GM19468 (cell line): ENCODE measurements around the gene ATP10B.
"Not testable (repeated sequence)": the region's sequence is repeated elsewhere in the genome, so short reads cannot be mapped to it uniquely, and the experiment has no call there.

Source experiments
- ATAC-seq: cut with Tn5 transposase; IDR thresholded peaks from one replicate; pipeline ENCODE4 v1.9.1; 2021; ENCODE audit warnings: mild to moderate bottlenecking, moderate library complexity, moderate number of reproducible peaks; ENCODE audit not compliant: unreplicated experiment; ENCODE audit errors: extremely low read depth

ATP10B gene

GRCh38 chr5:160760008-160760407, 92.0 kb downstream of the ATP10B start:
- no peak for ATAC-seq

- no peak for ATAC-seq
These were observed 94.8 kb downstream of the ATP10B start for GRCh38 chr5:160757194-160757593.

GRCh38 chr5:160750938-160751657, 100.9 kb downstream of the ATP10B start:
- ATAC-seq = no peak

GRCh38 chr5:160749682-160750081, 102.3 kb downstream of the ATP10B start:
- ATAC-seq = no peak

GRCh38 chr5:160749026-160749425, 103.0 kb downstream of the ATP10B start:
- ATAC-seq = no peak

- no peak for ATAC-seq
These were observed 104.0 kb downstream of the ATP10B start for GRCh38 chr5:160747987-160748386.

- ATAC-seq = no peak
These were observed 104.5 kb downstream of the ATP10B start for GRCh38 chr5:160747559-160747958.

GRCh38 chr5:160744268-160745101, 107.5 kb downstream of the ATP10B start:
- no peak for ATAC-seq

- ATAC-seq = peak; percentile 67
These were observed 109.0 kb downstream of the ATP10B start for GRCh38 chr5:160743027-160743426.

- ATAC-seq = no peak
These were observed 109.6 kb downstream of the ATP10B start for GRCh38 chr5:160742446-160742845.

- ATAC-seq = no peak
These were observed 124.6 kb downstream of the ATP10B start for GRCh38 chr5:160727296-160727997.

GRCh38 chr5:160726721-160727120, 125.3 kb downstream of the ATP10B start:
- ATAC-seq = no peak

GRCh38 chr5:160720822-160721221, 131.2 kb downstream of the ATP10B start:
- no peak for ATAC-seq

- ATAC-seq = not testable (repeated sequence)
These were observed 136.5 kb downstream of the ATP10B start for GRCh38 chr5:160715508-160715907.

- no peak for ATAC-seq
These were observed 148.3 kb downstream of the ATP10B start for GRCh38 chr5:160703547-160704189.

- ATAC-seq = peak; percentile 89
These were observed 149.1 kb downstream of the ATP10B start for GRCh38 chr5:160702934-160703333.

- ATAC-seq = no peak
These were observed 149.7 kb downstream of the ATP10B start for GRCh38 chr5:160702311-160702803.

GRCh38 chr5:160701403-160701802, 150.6 kb downstream of the ATP10B start:
- ATAC-seq = no peak

GRCh38 chr5:160699301-160699700, 152.7 kb downstream of the ATP10B start:
- ATAC-seq = no peak

GRCh38 chr5:160697281-160697680, 154.7 kb downstream of the ATP10B start:
- no peak for ATAC-seq
